K562 (cell line): Measurements from ENCODE around the gene MYMX. TPM values are rescaled to one million over a fixed set of nuclear protein-coding genes. Genes with fewer than 3 reads are reported as not detected.

Source experiments
- CBX3 ChIP-seq, 2 experiments: IDR thresholded peaks; 1 replicate in 1 of 2; 2 replicates in 1 of 2; pipeline ENCODE4 v1.6.1; 2012; ENCODE audit warnings: inconsistent platforms in 2 of 2, low read length in 2 of 2, borderline replicate concordance in 1 of 2, control low read depth in 1 of 2
- FOXA3 ChIP-seq, 2 experiments: fragments of 450-650 bp in 1 of 2; sonication (generic) in 1 of 2; formaldehyde crosslinking; IDR thresholded peaks in 1 of 2; conservative IDR thresholded peaks in 1 of 2; 2 replicates each; pipeline versions ENCODE4 v1.4.0 to v1.8.0; 2020 to 2022; ENCODE audit warnings: mild to moderate bottlenecking in 2 of 2, missing genetic modification reagents in 1 of 2
- HDAC3 ChIP-seq: fragments of 450-650 bp; IDR thresholded peaks from 2 replicates; pipeline ENCODE4 v1.6.1; 2018; ENCODE audit warnings: borderline replicate concordance, mild to moderate bottlenecking, moderate library complexity; ENCODE audit not compliant: partially characterized antibody
- HEY1 ChIP-seq: fragments of 250-450 bp; sonication (Bioruptor Pico); IDR thresholded peaks from 2 replicates; pipeline ENCODE4 v1.5.0; 2020; ENCODE audit warnings: mild to moderate bottlenecking, moderate library complexity, borderline replicate concordance
- MEIS2 ChIP-seq: fragments of 450-650 bp; IDR thresholded peaks from 2 replicates; pipeline ENCODE4 v1.6.1; 2014; ENCODE audit warnings: mild to moderate bottlenecking; ENCODE audit not compliant: partially characterized antibody
- POLR2H ChIP-seq: IDR thresholded peaks from 2 replicates; pipeline ENCODE4 v1.6.1; 2016; ENCODE audit warnings: missing genetic modification characterization, low read depth, mild to moderate bottlenecking, control low read depth, missing compliant biosample characterization, moderate library complexity
- RFX7 ChIP-seq: fragments of 250-450 bp; sonication (Bioruptor Pico); IDR thresholded peaks from 2 replicates; pipeline ENCODE4 v1.5.1; 2021; ENCODE audit warnings: mild to moderate bottlenecking
- SLC30A9 ChIP-seq: fragments of 250-450 bp; sonication (Bioruptor Pico); IDR thresholded peaks from 2 replicates; pipeline ENCODE4 v1.8.0; 2022; ENCODE audit warnings: mild to moderate bottlenecking, moderate library complexity
- SMAD4 ChIP-seq: fragments of 250-450 bp; sonication (Bioruptor Pico); conservative IDR thresholded peaks from 2 replicates; pipeline ENCODE4 v1.8.0; 2021; ENCODE audit warnings: inconsistent platforms, mild to moderate bottlenecking, moderate library complexity
- TCF7L2 ChIP-seq: fragments of 150-350 bp; IDR thresholded peaks from 2 replicates; pipeline ENCODE4 v1.6.1; 2016; ENCODE audit warnings: low read depth, mild to moderate bottlenecking, low read length, moderate library complexity
- ZNF695 ChIP-seq: fragments of 450-650 bp; formaldehyde crosslinking; IDR thresholded peaks from 2 replicates; pipeline ENCODE4 v1.4.0; 2020; ENCODE audit warnings: mild to moderate bottlenecking, moderate library complexity
- ZNF707 ChIP-seq: fragments of 250-450 bp; sonication (Bioruptor Pico); conservative IDR thresholded peaks from 2 replicates; pipeline ENCODE4 v1.8.0; 2022; ENCODE audit warnings: inconsistent platforms, mild to moderate bottlenecking, moderate library complexity
- polyA plus RNA-seq, 8 experiments: library from polyadenylated mRNA; depleted of rRNA in 4 of 8; stranded (reverse) in 5 of 8; unstranded in 3 of 8; fragments of >200 nt; fragmentation: Nextera tagmentation in 2 of 8; fragmentation: Illumina TruSeq in 1 of 8; extraction: Ambion mirVana in 2 of 8; extraction: Trizol in 1 of 8; gene quantifications; 2 replicates each; pipeline versions ENCODE4 v1.2.1 to v1.2.3, GENCODE V29; 2011 to 2014; ENCODE audit warnings: inconsistent platforms in 1 of 8, missing spikeins in 1 of 8
- total RNA-seq, 7 experiments: library from RNA; depleted of rRNA in 6 of 7; stranded (reverse); fragments of >200 nt in 6 of 7; fragmentation: Illumina TruSeq in 2 of 7; extraction: Trizol in 2 of 7; gene quantifications; 2 replicates each; pipeline versions ENCODE4 v1.2.1 to v1.2.3, GENCODE V29; 2011 to 2021; ENCODE audit warnings: low replicate concordance in 1 of 7
- TF ChIP-seq, protein P1 (sequence below): fragments of 450-650 bp; formaldehyde crosslinking; IDR thresholded peaks from 2 replicates; pipeline ENCODE4 v1.4.0; 2020; ENCODE audit warnings: mild to moderate bottlenecking
- TF ChIP-seq, protein P2 (sequence below): IDR thresholded peaks from 2 replicates; pipeline ENCODE4 v1.6.1; 2014; ENCODE audit warnings: antibody characterized with exemption
- TF ChIP-seq, protein P3 (sequence below): fragments of 250-450 bp; sonication (Bioruptor Pico); IDR thresholded peaks from 2 replicates; pipeline ENCODE4 v1.8.0; 2022; ENCODE audit warnings: moderate library complexity, mild to moderate bottlenecking, inconsistent platforms
- TF ChIP-seq, protein P4 (sequence below): sonication (generic); formaldehyde crosslinking; IDR thresholded peaks from 2 replicates; pipeline ENCODE4 v1.8.0; 2022; ENCODE audit warnings: missing genetic modification reagents, mild to moderate bottlenecking, borderline replicate concordance
- TF ChIP-seq, protein P5 (sequence below): fragments of 450-650 bp; IDR thresholded peaks from 2 replicates; pipeline ENCODE4 v1.6.1; 2017; ENCODE audit warnings: antibody characterized with exemption, mild to moderate bottlenecking

The MYMX gene
- total and polyA plus RNA-seq, 9 of the 15 experiments (the other 6 are each of a cell fraction or from before 2014, with no cell fraction given), result 0.12 TPM; not detected in 8

DNA sequence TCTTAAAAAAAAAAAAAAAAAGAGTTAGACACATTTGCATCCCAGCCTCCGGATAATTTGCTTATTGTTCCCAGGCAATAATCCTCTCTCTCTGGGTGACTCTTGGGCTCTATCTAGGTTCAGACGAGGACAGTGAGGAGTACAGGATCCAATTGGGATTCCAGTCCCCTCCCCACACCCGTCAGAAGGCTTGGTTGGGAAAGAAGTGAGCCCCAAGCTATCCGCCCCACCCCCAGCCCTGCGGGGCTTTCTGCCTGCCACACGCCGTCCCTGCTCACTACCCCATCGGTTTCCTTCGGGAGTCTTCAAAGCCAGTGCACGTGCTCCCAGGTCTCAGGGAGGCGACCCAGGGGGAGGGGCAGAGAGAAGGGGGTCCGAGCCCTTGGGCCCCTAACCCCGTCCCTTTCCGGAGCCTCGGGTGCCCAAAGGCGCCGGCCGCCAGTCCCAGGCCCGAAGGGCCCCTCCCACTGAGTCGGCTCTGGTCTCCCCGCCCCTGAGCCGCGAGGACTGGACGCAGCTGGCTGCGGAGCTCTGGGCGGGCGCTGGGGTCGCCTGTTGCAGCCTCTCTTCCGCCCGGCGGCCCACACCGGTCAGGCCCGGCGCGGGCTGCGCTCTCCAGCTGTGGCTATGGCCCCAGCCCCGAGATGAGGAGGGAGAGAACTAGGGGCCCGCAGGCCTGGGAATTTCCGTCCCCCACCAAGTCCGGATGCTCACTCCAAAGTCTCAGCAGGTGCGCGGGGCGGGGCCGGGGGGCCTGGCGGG, 2.5 kb downstream of the MYMX start (continued):
- TF ChIP-seq, protein P1, sequence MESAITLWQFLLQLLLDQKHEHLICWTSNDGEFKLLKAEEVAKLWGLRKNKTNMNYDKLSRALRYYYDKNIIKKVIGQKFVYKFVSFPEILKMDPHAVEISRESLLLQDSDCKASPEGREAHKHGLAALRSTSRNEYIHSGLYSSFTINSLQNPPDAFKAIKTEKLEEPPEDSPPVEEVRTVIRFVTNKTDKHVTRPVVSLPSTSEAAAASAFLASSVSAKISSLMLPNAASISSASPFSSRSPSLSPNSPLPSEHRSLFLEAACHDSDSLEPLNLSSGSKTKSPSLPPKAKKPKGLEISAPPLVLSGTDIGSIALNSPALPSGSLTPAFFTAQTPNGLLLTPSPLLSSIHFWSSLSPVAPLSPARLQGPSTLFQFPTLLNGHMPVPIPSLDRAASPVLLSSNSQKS (CRISPR knock-in tag), result no peak
- TF ChIP-seq ZNF695 (CRISPR knock-in tag) (no peak), SLC30A9 (CRISPR knock-in tag) (no peak), HEY1 (no peak), FOXA3 (CRISPR knock-in tag; conservative IDR thresholded peaks at IDR 0.05 in 1 of 2, IDR thresholded peaks at IDR 0.05 in 1 of 2) (no peak), CBX3 (IDR thresholded peaks at IDR 0.05; ENCODE audit: borderline replicate concordance in 1 of 2, low read length in 2 of 2) (no peak), RFX7 (0 out of 2 replicates have a peak, but pooled peaks have one; percentile 47), HDAC3 (no peak), ZNF707 (CRISPR knock-in tag) (no peak), TCF7L2 (no peak), POLR2H (tag) (no peak), MEIS2 (no peak), SMAD4 (CRISPR knock-in tag) (peak; percentile 61)
- TF ChIP-seq, protein P2, sequence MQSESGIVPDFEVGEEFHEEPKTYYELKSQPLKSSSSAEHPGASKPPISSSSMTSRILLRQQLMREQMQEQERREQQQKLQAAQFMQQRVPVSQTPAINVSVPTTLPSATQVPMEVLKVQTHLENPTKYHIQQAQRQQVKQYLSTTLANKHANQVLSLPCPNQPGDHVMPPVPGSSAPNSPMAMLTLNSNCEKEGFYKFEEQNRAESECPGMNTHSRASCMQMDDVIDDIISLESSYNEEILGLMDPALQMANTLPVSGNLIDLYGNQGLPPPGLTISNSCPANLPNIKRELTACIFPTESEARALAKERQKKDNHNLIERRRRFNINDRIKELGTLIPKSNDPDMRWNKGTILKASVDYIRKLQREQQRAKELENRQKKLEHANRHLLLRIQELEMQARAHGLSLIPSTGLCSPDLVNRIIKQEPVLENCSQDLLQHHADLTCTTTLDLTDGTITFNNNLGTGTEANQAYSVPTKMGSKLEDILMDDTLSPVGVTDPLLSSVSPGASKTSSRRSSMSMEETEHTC, result no peak
- TF ChIP-seq, protein P3, sequence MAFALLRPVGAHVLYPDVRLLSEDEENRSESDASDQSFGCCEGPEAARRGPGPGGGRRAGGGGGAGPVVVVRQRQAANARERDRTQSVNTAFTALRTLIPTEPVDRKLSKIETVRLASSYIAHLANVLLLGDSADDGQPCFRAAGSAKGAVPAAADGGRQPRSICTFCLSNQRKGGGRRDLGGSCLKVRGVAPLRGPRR (CRISPR knock-in tag), result 0 out of 2 replicates have a peak, but pooled peaks have one; percentile 3
- TF ChIP-seq, protein P4, sequence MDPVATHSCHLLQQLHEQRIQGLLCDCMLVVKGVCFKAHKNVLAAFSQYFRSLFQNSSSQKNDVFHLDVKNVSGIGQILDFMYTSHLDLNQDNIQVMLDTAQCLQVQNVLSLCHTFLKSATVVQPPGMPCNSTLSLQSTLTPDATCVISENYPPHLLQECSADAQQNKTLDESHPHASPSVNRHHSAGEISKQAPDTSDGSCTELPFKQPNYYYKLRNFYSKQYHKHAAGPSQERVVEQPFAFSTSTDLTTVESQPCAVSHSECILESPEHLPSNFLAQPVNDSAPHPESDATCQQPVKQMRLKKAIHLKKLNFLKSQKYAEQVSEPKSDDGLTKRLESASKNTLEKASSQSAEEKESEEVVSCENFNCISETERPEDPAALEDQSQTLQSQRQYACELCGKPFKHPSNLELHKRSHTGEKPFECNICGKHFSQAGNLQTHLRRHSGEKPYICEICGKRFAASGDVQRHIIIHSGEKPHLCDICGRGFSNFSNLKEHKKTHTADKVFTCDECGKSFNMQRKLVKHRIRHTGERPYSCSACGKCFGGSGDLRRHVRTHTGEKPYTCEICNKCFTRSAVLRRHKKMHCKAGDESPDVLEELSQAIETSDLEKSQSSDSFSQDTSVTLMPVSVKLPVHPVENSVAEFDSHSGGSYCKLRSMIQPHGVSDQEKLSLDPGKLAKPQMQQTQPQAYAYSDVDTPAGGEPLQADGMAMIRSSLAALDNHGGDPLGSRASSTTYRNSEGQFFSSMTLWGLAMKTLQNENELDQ, result no peak
- TF ChIP-seq, protein P5, sequence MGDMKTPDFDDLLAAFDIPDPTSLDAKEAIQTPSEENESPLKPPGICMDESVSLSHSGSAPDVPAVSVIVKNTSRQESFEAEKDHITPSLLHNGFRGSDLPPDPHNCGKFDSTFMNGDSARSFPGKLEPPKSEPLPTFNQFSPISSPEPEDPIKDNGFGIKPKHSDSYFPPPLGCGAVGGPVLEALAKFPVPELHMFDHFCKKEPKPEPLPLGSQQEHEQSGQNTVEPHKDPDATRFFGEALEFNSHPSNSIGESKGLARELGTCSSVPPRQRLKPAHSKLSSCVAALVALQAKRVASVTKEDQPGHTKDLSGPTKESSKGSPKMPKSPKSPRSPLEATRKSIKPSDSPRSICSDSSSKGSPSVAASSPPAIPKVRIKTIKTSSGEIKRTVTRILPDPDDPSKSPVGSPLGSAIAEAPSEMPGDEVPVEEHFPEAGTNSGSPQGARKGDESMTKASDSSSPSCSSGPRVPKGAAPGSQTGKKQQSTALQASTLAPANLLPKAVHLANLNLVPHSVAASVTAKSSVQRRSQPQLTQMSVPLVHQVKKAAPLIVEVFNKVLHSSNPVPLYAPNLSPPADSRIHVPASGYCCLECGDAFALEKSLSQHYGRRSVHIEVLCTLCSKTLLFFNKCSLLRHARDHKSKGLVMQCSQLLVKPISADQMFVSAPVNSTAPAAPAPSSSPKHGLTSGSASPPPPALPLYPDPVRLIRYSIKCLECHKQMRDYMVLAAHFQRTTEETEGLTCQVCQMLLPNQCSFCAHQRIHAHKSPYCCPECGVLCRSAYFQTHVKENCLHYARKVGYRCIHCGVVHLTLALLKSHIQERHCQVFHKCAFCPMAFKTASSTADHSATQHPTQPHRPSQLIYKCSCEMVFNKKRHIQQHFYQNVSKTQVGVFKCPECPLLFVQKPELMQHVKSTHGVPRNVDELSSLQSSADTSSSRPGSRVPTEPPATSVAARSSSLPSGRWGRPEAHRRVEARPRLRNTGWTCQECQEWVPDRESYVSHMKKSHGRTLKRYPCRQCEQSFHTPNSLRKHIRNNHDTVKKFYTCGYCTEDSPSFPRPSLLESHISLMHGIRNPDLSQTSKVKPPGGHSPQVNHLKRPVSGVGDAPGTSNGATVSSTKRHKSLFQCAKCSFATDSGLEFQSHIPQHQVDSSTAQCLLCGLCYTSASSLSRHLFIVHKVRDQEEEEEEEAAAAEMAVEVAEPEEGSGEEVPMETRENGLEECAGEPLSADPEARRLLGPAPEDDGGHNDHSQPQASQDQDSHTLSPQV, result peak; percentile 88
